H9 (cell line): ENCODE data around the gene KLHL28. TPM values are rescaled to one million over a fixed set of nuclear protein-coding genes. Genes with fewer than 3 reads are reported as not detected.

Source experiments
- DNase-seq: peaks from one replicate; pipeline ENCODE4 v3.0.0-alpha.2; 2017
- H2AFZ ChIP-seq: one replicate; pipeline ENCODE4 v1.6.1; 2013; ENCODE audit warnings: mild to moderate bottlenecking, low read length, control low read depth, moderate library complexity
- H2AK5ac ChIP-seq: 2 replicates; pipeline ENCODE4 v1.6.1; 2013; ENCODE audit warnings: low read length, control low read depth, mixed read lengths; ENCODE audit not compliant: insufficient read length
- H2BK120ac ChIP-seq: one replicate; pipeline ENCODE4 v1.6.1; 2013; ENCODE audit warnings: low read depth, mild to moderate bottlenecking, low read length, control low read depth, inconsistent platforms; ENCODE audit not compliant: poor library complexity, severe bottlenecking
- H2BK12ac ChIP-seq: 2 replicates; pipeline ENCODE4 v1.6.1; 2013; ENCODE audit warnings: low read length, control low read depth, mixed read lengths, low read depth; ENCODE audit not compliant: insufficient read length
- H2BK15ac ChIP-seq: 2 replicates; pipeline ENCODE4 v1.6.1; 2013; ENCODE audit warnings: low read depth, low read length, control low read depth
- H2BK20ac ChIP-seq: one replicate; pipeline ENCODE4 v1.6.1; 2013; ENCODE audit warnings: low read depth, mild to moderate bottlenecking, low read length, control low read depth, inconsistent platforms; ENCODE audit not compliant: poor library complexity, severe bottlenecking
- H2BK5ac ChIP-seq: 2 replicates; pipeline ENCODE4 v1.6.1; 2013; ENCODE audit warnings: low read length, control low read depth, mixed read lengths; ENCODE audit not compliant: insufficient read length
- H3K14ac ChIP-seq: 2 replicates; pipeline ENCODE4 v1.6.1; 2013; ENCODE audit warnings: low read length, control low read depth; ENCODE audit not compliant: insufficient read depth
- H3K18ac ChIP-seq: 2 replicates; pipeline ENCODE4 v1.6.1; 2013; ENCODE audit warnings: low read depth, mild to moderate bottlenecking, mixed read lengths, low read length, control low read depth; ENCODE audit not compliant: insufficient read length
- H3K23ac ChIP-seq: 2 replicates; pipeline ENCODE4 v1.6.1; 2013; ENCODE audit warnings: low read length, control low read depth, mixed read lengths, low read depth; ENCODE audit not compliant: insufficient read length
- H3K23me2 ChIP-seq: 2 replicates; pipeline ENCODE4 v1.6.1; 2013; ENCODE audit warnings: low read depth, mild to moderate bottlenecking, mixed read lengths, low read length, control low read depth; ENCODE audit not compliant: insufficient read length, poor library complexity, severe bottlenecking
- H3K27ac ChIP-seq: 2 replicates; pipeline ENCODE4 v1.5.1; 2013; ENCODE audit warnings: low read length, control low read depth, mixed read lengths, low read depth; ENCODE audit not compliant: insufficient read length
- H3K27me3 ChIP-seq: 2 replicates; pipeline ENCODE4 v1.6.1; 2013; ENCODE audit warnings: low read length, control low read depth, inconsistent platforms; ENCODE audit not compliant: insufficient read depth
- H3K4ac ChIP-seq: 2 replicates; pipeline ENCODE4 v1.6.1; 2013; ENCODE audit warnings: low read depth, mild to moderate bottlenecking, control low read depth, inconsistent platforms, low read length, moderate library complexity
- H3K4me1 ChIP-seq: 2 replicates; pipeline ENCODE4 v1.6.1; 2013; ENCODE audit warnings: low read length, control low read depth, inconsistent platforms; ENCODE audit not compliant: insufficient read depth
- H3K4me2 ChIP-seq: 2 replicates; pipeline ENCODE4 v1.6.1; 2013; ENCODE audit warnings: low read length, control low read depth, mixed read lengths; ENCODE audit not compliant: insufficient read length, insufficient read depth
- H3K56ac ChIP-seq: 2 replicates; pipeline ENCODE4 v1.6.1; 2013; ENCODE audit warnings: low read depth, mild to moderate bottlenecking, mixed read lengths, low read length, control low read depth; ENCODE audit not compliant: insufficient read length
- H3K79me1 ChIP-seq: 2 replicates; pipeline ENCODE4 v1.6.1; 2013; ENCODE audit warnings: low read depth, mild to moderate bottlenecking, moderate library complexity, low read length, control low read depth, inconsistent platforms; ENCODE audit not compliant: insufficient read depth, poor library complexity, severe bottlenecking
- H3K79me2 ChIP-seq: 2 replicates; pipeline ENCODE4 v1.6.1; 2013; ENCODE audit warnings: low read length, control low read depth, inconsistent platforms; ENCODE audit not compliant: insufficient read depth
- H3K9ac ChIP-seq: 2 replicates; pipeline ENCODE4 v1.6.1; 2013; ENCODE audit warnings: low read length, control low read depth, mixed read lengths; ENCODE audit not compliant: insufficient read length; ENCODE audit errors: extremely low read depth
- H3K9me3 ChIP-seq: one replicate; pipeline ENCODE4 v1.6.1; 2013; ENCODE audit warnings: low read depth, low read length, inconsistent platforms; ENCODE audit not compliant: control insufficient read depth
- H3T11ph ChIP-seq: one replicate; pipeline ENCODE4 v1.6.1; 2013; ENCODE audit warnings: mild to moderate bottlenecking, low read length, control low read depth, inconsistent platforms
- H4K20me1 ChIP-seq: one replicate; pipeline ENCODE4 v1.6.1; 2013; ENCODE audit not compliant: control insufficient read depth, insufficient read length, insufficient read depth
- H4K5ac ChIP-seq: 2 replicates; pipeline ENCODE4 v1.6.1; 2013; ENCODE audit warnings: low read depth, mild to moderate bottlenecking, mixed read lengths, low read length, control low read depth; ENCODE audit not compliant: insufficient read length
- H4K8ac ChIP-seq: replicated peaks from 2 replicates; pipeline ENCODE4 v1.6.1; 2013; ENCODE audit warnings: low read length, control low read depth, mixed read lengths, low read depth; ENCODE audit not compliant: insufficient read length
- H4K91ac ChIP-seq: 2 replicates; pipeline ENCODE4 v1.6.1; 2013; ENCODE audit warnings: low read depth, mild to moderate bottlenecking, moderate library complexity, mixed read lengths, low read length, control low read depth; ENCODE audit not compliant: insufficient read length
- H3K27ac Mint-ChIP-seq, 3 experiments: 2 replicates in 2 of 3; 3 replicates in 1 of 3; pipeline ENCODE4 v1.8.0; 2020 to 2021; ENCODE audit warnings: mixed read lengths in 3 of 3, mild to moderate bottlenecking in 1 of 3, moderate library complexity in 1 of 3
- H3K27me3 Mint-ChIP-seq: 2 replicates; pipeline ENCODE4 v1.8.0; 2021; ENCODE audit warnings: low read depth, mild to moderate bottlenecking, moderate library complexity, mixed read lengths
- H3K36me3 Mint-ChIP-seq, 3 experiments: 2 replicates in 2 of 3; 3 replicates in 1 of 3; pipeline ENCODE4 v1.8.0; 2020 to 2021; ENCODE audit warnings: low read depth in 3 of 3, mixed read lengths in 3 of 3; ENCODE audit not compliant: insufficient read depth in 1 of 3
- H3K4me1 Mint-ChIP-seq, 2 experiments: 2 replicates each; pipeline ENCODE4 v1.8.0; 2020; ENCODE audit warnings: mixed read lengths in 2 of 2
- H3K4me3 Mint-ChIP-seq, 2 experiments: 2 replicates in 1 of 2; 3 replicates in 1 of 2; pipeline ENCODE4 v1.8.0; 2020 to 2021; ENCODE audit warnings: mild to moderate bottlenecking in 2 of 2, mixed read lengths in 2 of 2, moderate library complexity in 1 of 2
- H3K9me3 Mint-ChIP-seq, 2 experiments: 2 replicates in 1 of 2; 3 replicates in 1 of 2; pipeline ENCODE4 v1.8.0; 2020; ENCODE audit warnings: mild to moderate bottlenecking in 2 of 2, mixed read lengths in 2 of 2, moderate library complexity in 1 of 2
- CTCF ChIP-seq: fragments of 200-600 bp; sonication (generic); conservative IDR thresholded peaks from 3 replicates; pipeline ENCODE4 v1.8.0; 2021; ENCODE audit warnings: antibody characterized with exemption, mild to moderate bottlenecking
- WGBS: extraction: QIAGEN DNeasy Blood & Tissue Kit; methylation state at CpG from one replicate; pipeline ENCODE4 v1.1.7; 2013; ENCODE audit warnings: missing lambda C conversion rate, low lambda C conversion rate, mixed read lengths; ENCODE audit not compliant: insufficient read length; ENCODE audit errors: extremely low coverage; 5-methylcytosine and 5-hydroxymethylcytosine counted together
- total RNA-seq: library from RNA; stranded (reverse); gene quantifications from 2 replicates; pipeline ENCODE4 v1.2.1, GENCODE V29; 2021

KLHL28 gene
- total RNA-seq, 1 experiment from 2014 or later = 10.2 TPM

GRCh38 chr14:44914849-44915248 lies 46.9 kb downstream of the KLHL28 start:
- Histone ChIP-seq H3K27me3 (no peaks in the 10 kb centered on the region), H2AFZ (no peak overlapping the region), H3K79me1 (no peaks in the 10 kb centered on the region), H3K9ac (no peak overlapping the region), H3K4ac (no peak overlapping the region), H3K9me3 (no peaks in the 10 kb centered on the region), H3K4me2 (no peak overlapping the region), H2AK5ac (no peak overlapping the region), H3K56ac (no peak overlapping the region), H3K4me1 (no peaks in the 10 kb centered on the region), H2BK12ac (no peak overlapping the region), H4K91ac (no peak overlapping the region), H3K79me2 (no peaks in the 10 kb centered on the region), H4K8ac (no peak overlapping the region), H3T11ph (no peak overlapping the region), H2BK20ac (no peak overlapping the region), H2BK5ac (no peak overlapping the region), H3K23me2 (no peaks in the 10 kb centered on the region), H2BK15ac (no peak overlapping the region), H3K23ac (no peak overlapping the region), H3K18ac (no peak overlapping the region), H4K5ac (no peak overlapping the region), H3K14ac (no peak overlapping the region), H2BK120ac (no peak overlapping the region), H4K20me1 (no peaks in the 10 kb centered on the region), H3K27ac (no peak overlapping the region)
- Mint-ChIP-seq H3K27me3 (no peaks in the 10 kb centered on the region), H3K4me1 (peaks cover 22% of the 10 kb centered on the region in 2 experiments), H3K27ac (peak overlapping the region in 1 of 3 experiments; percentile 82; a peak in 1 of 7 replicates), H3K9me3 (peaks cover 0 to 4% of the 10 kb centered on the region in 2 experiments; a peak in 2 of 5 replicates), H3K36me3 (0 out of 7 replicates have a peak, but pooled peaks cover 0 to 3% (median 0%) of the 10 kb centered on the region in 3 experiments), H3K4me3 (no peak overlapping the region)
- no CpG with 5 or more reads among the region's 4 CpGs for WGBS
- peak; percentile 42 for DNase-seq
- no peak for TF ChIP-seq CTCF
